Right lobe of liver (tissue), 6 donors: Measurements from ENCODE around the gene SDF2L1. TPM values are rescaled to one million over a fixed set of nuclear protein-coding genes. Genes with fewer than 3 reads are reported as not detected.

Experiments used
- ATAC-seq, 4 donors: fragments of 200-7000 bp; cut with Tn5 transposase; one replicate each; pipeline ENCODE4 v1.9.1; 2020; ENCODE audit warnings: mild to moderate bottlenecking in 4 of 4, moderate library complexity in 4 of 4
- DNase-seq, 3 donors: peaks; one replicate each; pipeline ENCODE4 v3.0.0-alpha.2; 2020
- H3K27ac ChIP-seq, 3 donors: fragments of 200-600 bp; one replicate each; pipeline ENCODE4 v1.8.0; 2022
- H3K27me3 ChIP-seq, 2 donors: fragments of 200-600 bp; one replicate each; pipeline ENCODE4 v1.8.0; 2022
- H3K36me3 ChIP-seq, 4 donors: fragments of 200-600 bp; sonication (generic) in 1 of 4; one replicate each; pipeline versions ENCODE4 v1.5.1 to v1.8.0; 2017 to 2022; ENCODE audit warnings: control low read depth in 1 of 4
- H3K4me1 ChIP-seq, 4 donors: fragments of 200-600 bp; sonication (generic) in 1 of 4; one replicate each; pipeline versions ENCODE4 v1.5.1 to v1.8.0; 2017 to 2022; ENCODE audit warnings: control low read depth in 1 of 4
- H3K4me3 ChIP-seq, 3 donors: fragments of 200-600 bp; one replicate each; pipeline ENCODE4 v1.8.0; 2022
- H3K9me3 ChIP-seq, 4 donors: fragments of 200-600 bp; sonication (generic) in 1 of 4; one replicate each; pipeline versions ENCODE4 v1.5.1 to v1.8.0; 2017 to 2022; ENCODE audit warnings: control low read depth in 1 of 4
- POLR2A ChIP-seq: fragments of 450-650 bp; IDR thresholded peaks from one replicate; pipeline ENCODE4 v1.6.1; 2017; ENCODE audit warnings: antibody characterized with exemption, mild to moderate bottlenecking
- WGBS: methylation state at CpG from one replicate; pipeline ENCODE4 v1.1.6; 2018; ENCODE audit warnings: low coverage, low lambda C conversion rate; ENCODE audit not compliant: insufficient coverage; ENCODE audit errors: missing lambda C conversion rate; 5-methylcytosine and 5-hydroxymethylcytosine counted together
- intact Hi-C, 2 donors: fragments of 100-400 bp; cut with DNase I; formaldehyde crosslinking; loops; one replicate each; pipeline versions ENCODE4 v1.11.2 to v1.14.1; 2022
- total RNA-seq, 6 experiments: library from RNA; depleted of rRNA in 2 of 6; stranded (reverse); fragments of >200 nt in 2 of 6; fragmentation: NEBNext Ultra II Directional in 3 of 6; extraction: Animal tissue kit (Norgen Biotek cat#: 25700) in 3 of 6; gene quantifications; one replicate each; pipeline versions ENCODE4 v1.1.0 to v1.2.4, GENCODE V29; 2016 to 2023
- TF ChIP-seq, protein P1 (sequence below), 4 donors: fragments of 200-600 bp in 3 of 4; fragments of 450-650 bp in 1 of 4; IDR thresholded peaks; one replicate each; pipeline versions ENCODE4 v1.5.1 to v1.8.0; 2016 to 2022; ENCODE audit warnings: antibody characterized with exemption in 4 of 4, mild to moderate bottlenecking in 2 of 4
- donor health status: DM: no; HTN: yes; CAD: no.
- donor health status: DM: no; HTN: no; CAD: no.
- donor health status: DM: no; HTN: no; CAD: no.
- donor health status: DM: no; HTN: yes; CAD: no.
- donor health status: DM: no; HTN: yes; CAD: no.

The SDF2L1 gene
- total RNA-seq, 6 experiments from 2014 or later, result 33.1 to 85.7 (median 71.6) TPM

GRCh38 chr22:21679383-21679782 lies 37.3 kb downstream of the SDF2L1 start:
- Histone ChIP-seq H3K9me3 (no peaks in the 10 kb centered on the region), H3K4me3 (no peak overlapping the region), H3K27me3 (no peaks in the 10 kb centered on the region), H3K36me3 (peaks cover 0 to 27% (median 8%) of the 10 kb centered on the region in 4 donors), H3K27ac (no peak overlapping the region), H3K4me1 (peaks cover 0 to 24% (median 0%) of the 10 kb centered on the region in 4 donors)
- no peak for DNase-seq
- ATAC-seq, result no peak
- no peak for TF ChIP-seq POLR2A
- TF ChIP-seq, protein P1, sequence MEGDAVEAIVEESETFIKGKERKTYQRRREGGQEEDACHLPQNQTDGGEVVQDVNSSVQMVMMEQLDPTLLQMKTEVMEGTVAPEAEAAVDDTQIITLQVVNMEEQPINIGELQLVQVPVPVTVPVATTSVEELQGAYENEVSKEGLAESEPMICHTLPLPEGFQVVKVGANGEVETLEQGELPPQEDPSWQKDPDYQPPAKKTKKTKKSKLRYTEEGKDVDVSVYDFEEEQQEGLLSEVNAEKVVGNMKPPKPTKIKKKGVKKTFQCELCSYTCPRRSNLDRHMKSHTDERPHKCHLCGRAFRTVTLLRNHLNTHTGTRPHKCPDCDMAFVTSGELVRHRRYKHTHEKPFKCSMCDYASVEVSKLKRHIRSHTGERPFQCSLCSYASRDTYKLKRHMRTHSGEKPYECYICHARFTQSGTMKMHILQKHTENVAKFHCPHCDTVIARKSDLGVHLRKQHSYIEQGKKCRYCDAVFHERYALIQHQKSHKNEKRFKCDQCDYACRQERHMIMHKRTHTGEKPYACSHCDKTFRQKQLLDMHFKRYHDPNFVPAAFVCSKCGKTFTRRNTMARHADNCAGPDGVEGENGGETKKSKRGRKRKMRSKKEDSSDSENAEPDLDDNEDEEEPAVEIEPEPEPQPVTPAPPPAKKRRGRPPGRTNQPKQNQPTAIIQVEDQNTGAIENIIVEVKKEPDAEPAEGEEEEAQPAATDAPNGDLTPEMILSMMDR (IDR thresholded peaks at IDR 0.05), result no peak
- intact Hi-C loops, result no loop called here
- WGBS, result 63% methylated on average over 4 of the region's 4 CpGs

- no peak for ATAC-seq
- H3K27ac ChIP-seq, result no peak overlapping the region
- H3K4me3 ChIP-seq, result no peak overlapping the region
- intact Hi-C loops, result no loop called here
- 60% methylated on average over 3 of the region's 21 CpGs for WGBS
- DNase-seq, result no peak
- no peak for TF ChIP-seq POLR2A
- TF ChIP-seq, protein P1 (IDR thresholded peaks at IDR 0.05), result no peak
- H3K27me3 ChIP-seq, result no peaks in the 10 kb centered on the region
- no peaks in the 10 kb centered on the region for H3K9me3 ChIP-seq
- H3K4me1 ChIP-seq, result peaks cover 0 to 10% (median 0%) of the 10 kb centered on the region in 4 donors
- peaks cover 0 to 28% (median 10%) of the 10 kb centered on the region in 4 donors for H3K36me3 ChIP-seq
These were observed 38.9 kb downstream of the SDF2L1 start for GRCh38 chr22:21680830-21681565.

DNA sequence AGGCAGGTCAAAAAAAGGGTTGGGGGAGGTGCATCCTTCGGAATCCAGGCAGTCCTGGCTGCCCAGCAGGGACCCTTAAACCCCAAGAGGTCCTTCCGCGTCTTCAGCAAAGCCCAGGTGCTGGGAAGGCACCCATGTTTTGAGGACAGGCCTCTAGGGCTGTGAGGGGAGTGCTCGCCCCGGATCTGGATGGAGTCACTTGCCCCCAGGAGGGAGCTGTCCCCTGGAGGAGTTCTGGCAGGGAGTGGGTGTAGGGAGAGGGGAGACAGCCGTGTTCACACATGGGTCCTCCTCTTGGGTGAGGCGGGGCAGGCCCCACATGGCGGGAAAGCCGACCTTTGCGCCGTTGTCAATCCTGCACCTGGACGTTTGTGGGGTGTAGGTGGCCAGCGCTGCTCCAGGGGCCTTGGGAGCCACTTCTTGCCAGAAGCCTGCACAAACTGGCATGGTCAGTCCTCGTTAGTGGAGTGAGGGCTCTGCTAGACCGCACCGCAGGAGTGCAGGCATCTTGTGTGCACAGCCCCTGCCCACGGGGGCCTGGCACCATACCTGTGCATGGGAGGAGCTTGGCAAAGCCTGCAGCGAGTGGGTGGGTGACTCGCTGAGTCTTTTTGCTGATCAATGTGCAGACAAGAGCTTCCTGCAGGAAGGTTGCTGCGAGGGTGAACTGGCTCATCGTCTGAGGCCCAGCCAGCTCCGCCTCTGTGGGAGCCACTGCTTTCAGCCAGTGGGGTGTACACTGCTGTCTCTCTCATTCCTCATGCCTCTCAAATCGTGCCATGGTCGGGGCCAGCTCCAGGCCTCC lies 39.7 kb downstream of the SDF2L1 start:
- Histone ChIP-seq H3K27ac (no peak overlapping the region), H3K27me3 (no peaks in the 10 kb centered on the region), H3K4me3 (no peak overlapping the region), H3K4me1 (peaks cover 0 to 10% (median 0%) of the 10 kb centered on the region in 4 donors), H3K9me3 (no peaks in the 10 kb centered on the region), H3K36me3 (peaks cover 0 to 35% (median 15%) of the 10 kb centered on the region in 4 donors)
- no peak for DNase-seq
- TF ChIP-seq POLR2A, result no peak
- TF ChIP-seq, protein P1 (IDR thresholded peaks at IDR 0.05), result no peak
- ATAC-seq, result no peak
- no CpG with 5 or more reads among the region's 24 CpGs for WGBS
- intact Hi-C loops, result no loop called here

GRCh38 chr22:21682385-21683175 lies 40.5 kb downstream of the SDF2L1 start:
- no peak for TF ChIP-seq POLR2A
- TF ChIP-seq, protein P1 (IDR thresholded peaks at IDR 0.05), result no peak
- peaks cover 0 to 43% (median 20%) of the 10 kb centered on the region in 4 donors for H3K36me3 ChIP-seq
- H3K4me3 ChIP-seq, result no peak overlapping the region
- no peaks in the 10 kb centered on the region for H3K9me3 ChIP-seq
- DNase-seq (no peak), ATAC-seq (no peak)
- no peak overlapping the region for H3K27ac ChIP-seq
- peaks cover 0 to 10% (median 0%) of the 10 kb centered on the region in 4 donors for H3K4me1 ChIP-seq
- no peaks in the 10 kb centered on the region for H3K27me3 ChIP-seq
- intact Hi-C loops, result no loop called here
- WGBS, result 88% methylated on average over 3 of the region's 20 CpGs
